Endothelial cell of umbilical vein (primary cell): ENCODE measurements around the gene CCDC117. TPM values are rescaled to one million over a fixed set of nuclear protein-coding genes. Genes with fewer than 3 reads are reported as not detected.

ENCODE experiments used
- BruUV-seq: library from RNA; stranded (reverse); fragments of 400-500 nt; replicated peaks from 2 replicates; lab custom pipeline; 2021; lab: Mats Ljungman, UMichigan
- CTCF ChIA-PET: fragments of 300-600, 350-600 bp; sonication (Branson Sonifier 250); formaldehyde crosslinking; loops from one replicate; lab custom pipeline; 2021; ENCODE audit warnings: antibody characterized with exemption, inconsistent platforms; lab: Charles Lee
- POLR2A ChIA-PET: fragments of 300-600, 350-600 bp; sonication (Branson Sonifier 250); formaldehyde crosslinking; loops from one replicate; lab custom pipeline; 2021; ENCODE audit warnings: antibody characterized with exemption, inconsistent platforms; lab: Charles Lee
- DNase-seq: peaks from one replicate; pipeline ENCODE4 v3.0.0-alpha.2; 2011; ENCODE audit warnings: low read depth, low spot score
- FAIRE-seq: peaks from 2 replicates; lab custom pipeline; 2011; peaks lifted over from hg19 to GRCh38; lab: Jason Lieb, UNC
- H2AFZ ChIP-seq: 2 replicates; pipeline ENCODE4 v1.6.0; 2012; ENCODE audit warnings: low read depth, low read length, control low read depth, inconsistent platforms
- H3K27ac ChIP-seq: 2 replicates; pipeline ENCODE4 v1.5.1; 2011; ENCODE audit warnings: low read depth, mild to moderate bottlenecking, control low read depth, low read length, moderate library complexity; ENCODE audit not compliant: insufficient read depth
- H3K27me3 ChIP-seq, 2 experiments: 2 replicates each; pipeline versions ENCODE4 v1.6.0 to v1.6.1; 2011; ENCODE audit warnings: low read length in 2 of 2, mixed read lengths in 1 of 2; ENCODE audit not compliant: control insufficient read depth in 2 of 2, insufficient read depth in 2 of 2
- H3K36me3 ChIP-seq, 2 experiments: 2 replicates in 1 of 2; 3 replicates in 1 of 2; pipeline ENCODE4 v1.5.1; 2011; ENCODE audit warnings: low read length in 2 of 2, mild to moderate bottlenecking in 1 of 2, moderate library complexity in 1 of 2; ENCODE audit not compliant: control insufficient read depth in 2 of 2, insufficient read depth in 2 of 2; ENCODE audit errors: extremely low read depth in 1 of 2
- H3K4me1 ChIP-seq: 3 replicates; pipeline ENCODE4 v1.5.1; 2011; ENCODE audit warnings: mild to moderate bottlenecking, low read length; ENCODE audit not compliant: control insufficient read depth, insufficient read depth; ENCODE audit errors: extremely low read depth
- H3K4me2 ChIP-seq: 2 replicates; pipeline ENCODE4 v1.6.1; 2011; ENCODE audit warnings: low read length, control low read depth, mixed read lengths; ENCODE audit not compliant: insufficient read depth
- H3K4me3 ChIP-seq, 3 experiments: fragments of 200-600 bp in 1 of 3; sonication (generic), shearing (Covaris generic) in 1 of 3; replicated peaks in 1 of 3; 2 replicates each; pipeline ENCODE4 v1.5.1; 2011 to 2016; ENCODE audit warnings: control low read depth in 3 of 3, low read length in 3 of 3, mild to moderate bottlenecking in 2 of 3, inconsistent platforms in 1 of 3, low read depth in 1 of 3, moderate library complexity in 1 of 3; ENCODE audit not compliant: insufficient read depth in 1 of 3
- H3K79me2 ChIP-seq: 2 replicates; pipeline ENCODE4 v1.6.0; 2012; ENCODE audit warnings: low read length, inconsistent platforms; ENCODE audit not compliant: control insufficient read depth, insufficient read depth
- H3K9ac ChIP-seq: replicated peaks from 2 replicates; pipeline ENCODE3; 2011; ENCODE audit warnings: low read length, control low read depth; ENCODE audit not compliant: insufficient read depth; ENCODE audit errors: extremely low read depth
- H3K9me1 ChIP-seq: replicated peaks from 3 replicates; pipeline ENCODE4 v1.6.0; 2011; ENCODE audit warnings: mild to moderate bottlenecking, low read length; ENCODE audit not compliant: control insufficient read depth, insufficient read depth; ENCODE audit errors: extremely low read depth
- H3K9me3 ChIP-seq: replicated peaks from 2 replicates; pipeline ENCODE4 v1.5.1; 2012; ENCODE audit warnings: low read length, inconsistent platforms; ENCODE audit not compliant: control insufficient read depth, insufficient read depth
- H4K20me1 ChIP-seq: replicated peaks from 2 replicates; pipeline ENCODE3; 2011; ENCODE audit warnings: mild to moderate bottlenecking, low read length; ENCODE audit not compliant: control insufficient read depth, insufficient read depth; ENCODE audit errors: extremely low read depth
- EZH2 ChIP-seq: IDR thresholded peaks from 2 replicates; pipeline ENCODE4 v1.6.1; 2012; ENCODE audit warnings: borderline replicate concordance, low read depth, mild to moderate bottlenecking, moderate library complexity, low read length, inconsistent platforms; ENCODE audit not compliant: severe bottlenecking
- FOS ChIP-seq: IDR thresholded peaks from 2 replicates; pipeline ENCODE4 v1.6.1; 2011; ENCODE audit warnings: mild to moderate bottlenecking, low read length, moderate library complexity, borderline replicate concordance; ENCODE audit not compliant: insufficient read depth
- GATA2 ChIP-seq: IDR thresholded peaks from 2 replicates; pipeline ENCODE4 v1.7.0; 2011; ENCODE audit warnings: low read depth, mild to moderate bottlenecking, moderate library complexity, mixed read lengths, low read length; ENCODE audit not compliant: insufficient read length, insufficient read depth
- JUN ChIP-seq: IDR thresholded peaks from 2 replicates; pipeline ENCODE4 v1.6.1; 2011; ENCODE audit warnings: borderline replicate concordance, low read depth; ENCODE audit not compliant: insufficient read length, insufficient read depth
- MYC ChIP-seq: IDR thresholded peaks from one replicate; pipeline ENCODE4 v1.6.1; 2011; ENCODE audit warnings: mild to moderate bottlenecking, low read depth, low read length
- POLR2A ChIP-seq: IDR thresholded peaks from 2 replicates; pipeline ENCODE4 v1.6.1; 2012; ENCODE audit warnings: low read depth, mild to moderate bottlenecking, control low read depth, low read length
- POLR2AphosphoS5 ChIP-seq: IDR thresholded peaks from 2 replicates; pipeline ENCODE4 v1.6.1; 2012; ENCODE audit warnings: low read depth, mild to moderate bottlenecking, control low read depth, low read length, moderate library complexity; ENCODE audit not compliant: insufficient read depth
- dilution Hi-C: fragments of 300-500 bp; cut with MboI; formaldehyde crosslinking; loops from one replicate; pipeline ENCODE4 v1.15.0; 2019; ENCODE audit warnings: low sequenced_read_pairs; ENCODE audit not compliant: extremely low pct_ligation_motif_present
- intact Hi-C: fragments of 100-400 bp; cut with micrococcal nuclease; formaldehyde crosslinking; loops from one replicate; pipeline ENCODE4 v1.10.0; 2022
- polyA plus RNA-seq, 4 experiments: library from polyadenylated mRNA; depleted of rRNA in 3 of 4; stranded (reverse) in 3 of 4; unstranded in 1 of 4; fragments of >200 nt; gene quantifications; 2 replicates each; pipeline versions ENCODE4 v1.2.1 to v1.2.3, GENCODE V29; 2011 to 2012; ENCODE audit warnings: missing spikeins in 1 of 4
- total RNA-seq: library from RNA; stranded (reverse); gene quantifications from 2 replicates; pipeline ENCODE4 v1.2.3, GENCODE V29; 2021
- TF ChIP-seq, protein P1 (sequence below), 2 donors: IDR thresholded peaks; 1 replicate in 1 of 2; 2 replicates in 1 of 2; pipeline ENCODE4 v1.5.1; 2011; ENCODE audit warnings: low read length in 2 of 2, mild to moderate bottlenecking in 2 of 2, moderate library complexity in 2 of 2, control low read depth in 1 of 2, inconsistent platforms in 1 of 2, low read depth in 1 of 2; ENCODE audit not compliant: insufficient read depth in 1 of 2; ENCODE audit errors: extremely low read depth in 1 of 2
- TF ChIP-seq, protein P2 (sequence below): IDR thresholded peaks from 2 replicates; pipeline ENCODE4 v1.6.1; 2011; ENCODE audit not compliant: insufficient read depth, insufficient read length

The CCDC117 gene
- total and polyA plus RNA-seq, 2 donors (not counting 3 experiments of a cell fraction or from before 2014, with no cell fraction given) = 5.5 to 23.3 TPM

DNA sequence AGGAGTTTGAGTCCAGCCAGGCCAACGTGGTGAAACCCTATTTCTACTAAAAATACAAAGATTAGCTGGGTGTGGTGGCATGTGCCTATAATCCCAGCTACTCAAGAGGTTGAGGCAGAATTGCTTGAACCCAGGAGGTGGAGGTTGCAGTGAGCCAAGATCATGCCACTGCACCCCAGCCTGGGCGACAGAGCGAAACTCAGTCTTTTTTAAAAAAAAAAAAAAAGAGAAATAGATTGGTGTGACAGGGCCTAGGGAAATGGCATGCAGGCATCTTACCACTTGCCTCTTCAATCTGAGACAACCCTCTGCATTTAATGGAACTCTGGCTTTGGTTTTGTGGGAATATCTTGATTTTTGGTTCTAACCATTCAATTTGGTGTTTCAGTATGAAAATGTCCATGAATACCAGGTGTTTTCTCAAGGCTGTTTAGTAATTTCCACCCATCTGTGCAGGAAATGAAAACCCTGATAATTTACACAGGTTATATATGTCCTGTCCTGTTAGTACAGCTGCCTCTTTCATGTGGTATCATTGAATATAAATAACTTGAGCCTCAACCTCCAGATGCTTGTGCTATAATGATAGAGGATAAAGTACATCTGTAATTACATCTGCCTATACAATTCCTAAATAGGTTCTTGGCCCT, 19.5 kb downstream of the CCDC117 start:
- BruUV-seq = no TSS peak

More for the DNA sequence above, 19.5 kb downstream of the CCDC117 start:
- no peaks in the 10 kb centered on the region for H3K4me1 ChIP-seq
- intact Hi-C loops = no loop called here
- FAIRE-seq = no peak
- H4K20me1 ChIP-seq = peaks cover 11% of the 10 kb centered on the region
- ChIA-PET CTCF (interaction anchor here (1.4 to 2.8 kb wide), 2 partner anchors 191 to 454 kb away, joined by 4 to 10 read pairs; no protein-coding TSS in a partner anchor), POLR2A (interaction anchor here (0.7 kb wide), 2 partner anchors 8 to 601 kb away, joined by 4 to 5 read pairs; partner anchors contain the start of gene XBP1)
- H3K27me3 ChIP-seq = no peaks in the 10 kb centered on the region
- no peak overlapping the region for H3K9ac ChIP-seq
- TF ChIP-seq, protein P1, sequence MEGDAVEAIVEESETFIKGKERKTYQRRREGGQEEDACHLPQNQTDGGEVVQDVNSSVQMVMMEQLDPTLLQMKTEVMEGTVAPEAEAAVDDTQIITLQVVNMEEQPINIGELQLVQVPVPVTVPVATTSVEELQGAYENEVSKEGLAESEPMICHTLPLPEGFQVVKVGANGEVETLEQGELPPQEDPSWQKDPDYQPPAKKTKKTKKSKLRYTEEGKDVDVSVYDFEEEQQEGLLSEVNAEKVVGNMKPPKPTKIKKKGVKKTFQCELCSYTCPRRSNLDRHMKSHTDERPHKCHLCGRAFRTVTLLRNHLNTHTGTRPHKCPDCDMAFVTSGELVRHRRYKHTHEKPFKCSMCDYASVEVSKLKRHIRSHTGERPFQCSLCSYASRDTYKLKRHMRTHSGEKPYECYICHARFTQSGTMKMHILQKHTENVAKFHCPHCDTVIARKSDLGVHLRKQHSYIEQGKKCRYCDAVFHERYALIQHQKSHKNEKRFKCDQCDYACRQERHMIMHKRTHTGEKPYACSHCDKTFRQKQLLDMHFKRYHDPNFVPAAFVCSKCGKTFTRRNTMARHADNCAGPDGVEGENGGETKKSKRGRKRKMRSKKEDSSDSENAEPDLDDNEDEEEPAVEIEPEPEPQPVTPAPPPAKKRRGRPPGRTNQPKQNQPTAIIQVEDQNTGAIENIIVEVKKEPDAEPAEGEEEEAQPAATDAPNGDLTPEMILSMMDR (IDR thresholded peaks at IDR 0.05; ENCODE audit: extremely low read depth in 1 of 2, insufficient read depth in 1 of 2, low read depth in 1 of 2, low read length in 2 of 2) = no peak
- TF ChIP-seq GATA2 = no peak
- TF ChIP-seq JUN = no peak
- TF ChIP-seq MYC = no peak
- TF ChIP-seq, protein P2, sequence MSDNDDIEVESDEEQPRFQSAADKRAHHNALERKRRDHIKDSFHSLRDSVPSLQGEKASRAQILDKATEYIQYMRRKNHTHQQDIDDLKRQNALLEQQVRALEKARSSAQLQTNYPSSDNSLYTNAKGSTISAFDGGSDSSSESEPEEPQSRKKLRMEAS = no peak
- TF ChIP-seq POLR2AphosphoS5 = no peak
- no peak for TF ChIP-seq EZH2
- no peak for TF ChIP-seq FOS
- TF ChIP-seq POLR2A = no peak
- dilution Hi-C loops = no loop called here
- H2AFZ ChIP-seq = no peak overlapping the region
- peaks cover 26 to 32% of the 10 kb centered on the region in 2 experiments for H3K36me3 ChIP-seq
- peak; percentile 29 for DNase-seq
- H3K27ac ChIP-seq = no peak overlapping the region
- no peak overlapping the region for H3K4me3 ChIP-seq
- no peaks in the 10 kb centered on the region for H3K9me1 ChIP-seq
- H3K9me3 ChIP-seq = no peaks in the 10 kb centered on the region
- H3K79me2 ChIP-seq = peaks cover 26% of the 10 kb centered on the region
- no peak overlapping the region for H3K4me2 ChIP-seq
